ENCODE data around the gene CSNK1G3. TPM values are rescaled to one million over a fixed set of nuclear protein-coding genes. Genes with fewer than 3 reads are reported as not detected.
A peak's percentile ranks its signal among the peaks of the same experiment; 100 is the strongest.

CSNK1G3 gene
- total RNA-seq, 1 donor from 2014 or later, result 82.7 TPM

DNA sequence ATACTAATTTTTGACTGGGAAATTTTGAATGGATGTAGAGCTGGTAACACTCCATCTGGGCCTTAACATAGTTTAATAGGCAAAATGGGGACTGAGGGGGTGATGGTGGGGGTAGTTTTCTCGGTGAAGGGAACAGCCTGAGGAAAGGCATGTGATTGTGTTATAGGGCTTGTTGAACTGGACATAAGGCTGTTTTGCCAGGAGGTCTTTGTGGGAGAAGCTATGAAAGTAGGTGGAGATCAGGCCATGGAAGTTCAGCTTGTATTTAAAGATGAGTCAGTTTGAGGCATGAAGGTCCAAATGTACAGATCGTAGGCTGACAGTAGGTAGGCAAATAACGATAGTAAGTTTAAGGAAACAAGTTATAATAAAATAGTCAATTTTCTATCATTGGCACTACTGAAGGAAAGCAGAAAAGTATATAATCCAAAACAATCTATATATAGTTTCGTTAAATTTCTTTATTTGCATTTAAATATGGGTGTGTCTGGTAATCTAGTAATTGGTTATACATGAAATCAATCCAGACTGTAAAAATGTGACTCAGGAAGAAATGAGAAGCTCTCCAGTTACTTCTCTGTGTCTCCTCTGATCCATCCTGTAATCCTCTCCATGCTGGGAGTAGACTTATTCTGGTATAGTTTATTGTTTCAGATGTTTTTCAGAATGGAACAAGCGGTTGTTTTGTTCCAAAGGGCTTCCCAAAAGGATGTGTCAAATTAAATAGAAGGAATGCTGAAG, 2.8 kb downstream of the CSNK1G3 start:
- peaks cover 74% of the 10 kb centered on the region for H3K4me1 Mint-ChIP-seq
- intact Hi-C loops (cut with micrococcal nuclease), result loop anchor here (5.0 to 10.0 kb wide), 5 partner anchors 83 to 1550 kb away; partner anchors contain the start of gene SRFBP1
- H3K27ac Mint-ChIP-seq, result peak overlapping the region; percentile 70
- CTCF ChIA-PET, result interaction anchor here (1.1 to 1.8 kb wide), 2 partner anchors 92 to 96 kb away, joined by 5 to 7 read pairs; partner anchors contain the start of gene CEP120
- peak overlapping the region; percentile 47 for H3K4me3 Mint-ChIP-seq
- TF ChIP-seq, protein P1, sequence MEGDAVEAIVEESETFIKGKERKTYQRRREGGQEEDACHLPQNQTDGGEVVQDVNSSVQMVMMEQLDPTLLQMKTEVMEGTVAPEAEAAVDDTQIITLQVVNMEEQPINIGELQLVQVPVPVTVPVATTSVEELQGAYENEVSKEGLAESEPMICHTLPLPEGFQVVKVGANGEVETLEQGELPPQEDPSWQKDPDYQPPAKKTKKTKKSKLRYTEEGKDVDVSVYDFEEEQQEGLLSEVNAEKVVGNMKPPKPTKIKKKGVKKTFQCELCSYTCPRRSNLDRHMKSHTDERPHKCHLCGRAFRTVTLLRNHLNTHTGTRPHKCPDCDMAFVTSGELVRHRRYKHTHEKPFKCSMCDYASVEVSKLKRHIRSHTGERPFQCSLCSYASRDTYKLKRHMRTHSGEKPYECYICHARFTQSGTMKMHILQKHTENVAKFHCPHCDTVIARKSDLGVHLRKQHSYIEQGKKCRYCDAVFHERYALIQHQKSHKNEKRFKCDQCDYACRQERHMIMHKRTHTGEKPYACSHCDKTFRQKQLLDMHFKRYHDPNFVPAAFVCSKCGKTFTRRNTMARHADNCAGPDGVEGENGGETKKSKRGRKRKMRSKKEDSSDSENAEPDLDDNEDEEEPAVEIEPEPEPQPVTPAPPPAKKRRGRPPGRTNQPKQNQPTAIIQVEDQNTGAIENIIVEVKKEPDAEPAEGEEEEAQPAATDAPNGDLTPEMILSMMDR (IDR thresholded peaks at IDR 0.05), result no peak
- peaks cover 2% of the 10 kb centered on the region for H3K9me3 Mint-ChIP-seq
- no peak for DNase-seq
- H3K36me3 Mint-ChIP-seq (ENCODE audit: low read depth), result peaks cover 13% of the 10 kb centered on the region
- POLR2A ChIA-PET, result interaction anchor here (0.8 to 5.4 kb wide), 3 partner anchors 29 to 91 kb away, joined by 3 to 108 read pairs (median 4); partner anchors contain the start of gene CEP120
- ATAC-seq (ENCODE audit: low read depth), result no peak
- no peaks in the 10 kb centered on the region for H3K27me3 Mint-ChIP-seq

DNA sequence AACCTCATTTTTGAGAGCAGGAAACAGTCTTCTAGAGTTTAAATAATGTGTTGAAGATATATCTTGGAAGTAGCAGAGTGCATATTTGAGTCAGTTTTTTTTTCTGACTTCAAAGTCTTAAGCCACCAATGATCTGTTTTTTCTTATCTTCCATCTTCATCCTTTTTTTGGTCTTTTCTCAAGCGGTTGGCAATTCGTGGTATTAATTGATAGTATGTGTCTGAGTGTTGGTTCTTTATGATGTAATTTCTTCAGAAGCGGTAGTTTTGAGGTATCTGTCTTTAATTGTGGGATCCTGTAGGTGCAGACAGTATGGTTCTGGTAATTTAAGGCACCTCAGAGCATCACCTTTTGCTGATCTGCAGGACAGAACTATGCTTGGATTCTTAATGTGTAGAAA, 3.9 kb downstream of the CSNK1G3 start:
- Mint-ChIP-seq H3K4me1 (peaks cover 84% of the 10 kb centered on the region), H3K36me3 (ENCODE audit: low read depth) (peaks cover 13% of the 10 kb centered on the region), H3K27me3 (no peaks in the 10 kb centered on the region), H3K4me3 (no peak overlapping the region), H3K27ac (peak overlapping the region; percentile 65), H3K9me3 (peaks cover 2% of the 10 kb centered on the region)
- ChIA-PET CTCF (no interaction called here), POLR2A (interaction anchor here (1.2 kb wide), 1 partner anchor 92 kb away, joined by 4 read pairs; the partner anchor contains the start of gene CEP120)
- DNase-seq, result no peak
- ATAC-seq (ENCODE audit: low read depth), result no peak
- TF ChIP-seq, protein P1 (IDR thresholded peaks at IDR 0.05), result no peak
- intact Hi-C loops (cut with micrococcal nuclease), result loop anchor here (5.0 to 10.0 kb wide), 4 partner anchors 81 to 1551 kb away; partner anchors contain the start of gene SRFBP1

DNA sequence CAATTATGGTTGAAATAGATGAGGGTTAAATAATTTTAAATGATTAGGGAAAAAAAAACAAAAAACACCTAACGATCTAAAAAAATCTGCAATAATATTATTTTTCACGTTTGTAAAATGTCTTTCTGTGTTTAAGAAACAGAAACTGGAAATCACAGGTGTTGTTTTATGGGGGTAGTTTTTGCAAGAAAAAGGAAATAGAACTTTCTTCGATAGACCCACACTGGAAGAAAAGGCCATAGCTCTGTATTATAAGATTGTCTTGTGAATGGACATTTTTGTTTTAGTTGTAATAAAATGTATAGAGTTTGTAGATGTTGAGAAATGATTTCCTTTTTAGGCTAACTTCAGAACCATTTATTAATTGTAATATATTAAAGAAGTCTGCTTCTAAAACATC, 5.5 kb downstream of the CSNK1G3 start:
- no peaks in the 10 kb centered on the region for H3K27me3 Mint-ChIP-seq
- peak overlapping the region; percentile 66 for H3K4me3 Mint-ChIP-seq
- ChIA-PET POLR2A (interaction anchor here (0.6 to 1.7 kb wide), 5 partner anchors 16 to 94 kb away, joined by 3 to 24 read pairs (median 4); partner anchors contain the start of gene CEP120), CTCF (interaction anchor here (1.7 kb wide), 1 partner anchor 94 kb away, joined by 5 read pairs; no protein-coding TSS in a partner anchor)
- H3K9me3 Mint-ChIP-seq, result peaks cover 2% of the 10 kb centered on the region
- TF ChIP-seq, protein P1 (IDR thresholded peaks at IDR 0.05), result no peak
- no peak for ATAC-seq (ENCODE audit: low read depth)
- peaks cover 6% of the 10 kb centered on the region for H3K36me3 Mint-ChIP-seq (ENCODE audit: low read depth)
- DNase-seq, result no peak
- intact Hi-C loops (cut with micrococcal nuclease), result loop anchor here (5.0 to 10.0 kb wide), 4 partner anchors 80 to 1553 kb away; partner anchors contain the start of gene SRFBP1
- H3K4me1 Mint-ChIP-seq, result peaks cover 88% of the 10 kb centered on the region
- H3K27ac Mint-ChIP-seq, result peak overlapping the region; percentile 80

DNA sequence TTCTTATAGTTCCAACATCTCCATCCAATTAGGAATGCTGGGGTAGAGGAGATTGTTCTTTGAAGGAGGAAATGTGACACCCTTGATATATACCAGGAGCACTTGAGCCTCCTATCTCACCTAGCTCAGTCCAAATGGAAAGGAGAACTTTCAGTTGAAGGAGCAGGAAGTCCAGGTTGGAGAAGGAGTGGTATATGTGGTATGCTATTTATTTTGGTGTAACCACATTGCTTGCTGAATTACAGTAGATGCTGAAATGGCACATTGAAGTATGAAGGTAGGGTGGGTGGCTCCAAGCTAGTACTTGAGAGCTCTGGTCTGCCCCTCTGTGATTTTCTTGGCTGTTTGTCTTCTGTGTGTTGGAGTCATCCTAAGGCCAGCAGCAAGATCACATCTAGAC, 6.1 kb downstream of the CSNK1G3 start:
- DNase-seq, result no peak

More for the DNA sequence above, 6.1 kb downstream of the CSNK1G3 start:
- H3K4me1 Mint-ChIP-seq, result peaks cover 92% of the 10 kb centered on the region
- intact Hi-C loops (cut with micrococcal nuclease), result loop anchor here (1.0 to 10.0 kb wide), 5 partner anchors 9 to 1553 kb away; partner anchors contain the start of gene SRFBP1
- H3K27ac Mint-ChIP-seq, result peak overlapping the region; percentile 67
- ChIA-PET CTCF (interaction anchor here (1.7 kb wide), 1 partner anchor 93 kb away, joined by 5 read pairs; no protein-coding TSS in a partner anchor), POLR2A (interaction anchor here (0.5 to 1.7 kb wide), 4 partner anchors 32 to 95 kb away, joined by 3 to 24 read pairs (median 6); partner anchors contain the start of gene CEP120)
- H3K27me3 Mint-ChIP-seq, result no peaks in the 10 kb centered on the region
- H3K36me3 Mint-ChIP-seq (ENCODE audit: low read depth), result peaks cover 2% of the 10 kb centered on the region
- peaks cover 2% of the 10 kb centered on the region for H3K9me3 Mint-ChIP-seq
- peak; percentile 23 for ATAC-seq (ENCODE audit: low read depth)
- peak overlapping the region; percentile 25 for H3K4me3 Mint-ChIP-seq
- TF ChIP-seq, protein P1 (IDR thresholded peaks at IDR 0.05), result no peak
